Karpas-422 (cell line): ENCODE measurements around the gene CASTOR2. TPM values are rescaled to one million over a fixed set of nuclear protein-coding genes. Genes with fewer than 3 reads are reported as not detected.

ENCODE experiments used
- DNase-seq: peaks from one replicate; pipeline ENCODE4 v3.0.0-alpha.2; 2015
- H2AFZ ChIP-seq: fragments of 200-600 bp; sonication (generic); 2 replicates; pipeline ENCODE4 v1.6.1; 2014; ENCODE audit warnings: antibody characterized with exemption, low read length, mixed read lengths
- H3K27ac ChIP-seq: fragments of 200-600 bp; sonication (generic); 2 replicates; pipeline ENCODE4 v1.5.1; 2014; ENCODE audit warnings: mild to moderate bottlenecking, low read length, moderate library complexity
- H3K27me3 ChIP-seq: fragments of 200-600 bp; sonication (generic); 2 replicates; pipeline ENCODE4 v1.6.1; 2014; ENCODE audit warnings: low read length, mixed read lengths
- H3K36me3 ChIP-seq: fragments of 200-600 bp; sonication (generic); 2 replicates; pipeline ENCODE4 v1.6.1; 2014; ENCODE audit warnings: low read length, mixed read lengths; ENCODE audit not compliant: insufficient read depth
- H3K4me1 ChIP-seq: fragments of 200-600 bp; sonication (generic); 2 replicates; pipeline ENCODE4 v1.6.1; 2014; ENCODE audit warnings: mild to moderate bottlenecking, low read length, mixed read lengths
- H3K4me2 ChIP-seq: fragments of 200-600 bp; sonication (generic); 2 replicates; pipeline ENCODE4 v1.6.1; 2014; ENCODE audit warnings: low read length, low read depth, mild to moderate bottlenecking; ENCODE audit not compliant: poor library complexity, severe bottlenecking
- H3K4me3 ChIP-seq: fragments of 200-600 bp; sonication (generic); 2 replicates; pipeline ENCODE4 v1.5.1; 2014; ENCODE audit warnings: mild to moderate bottlenecking, antibody characterized with exemption, low read length, mixed read lengths
- H3K79me2 ChIP-seq: fragments of 200-600 bp; sonication (generic); 2 replicates; pipeline ENCODE4 v1.6.1; 2014; ENCODE audit warnings: mild to moderate bottlenecking, low read length, mixed read lengths
- H3K9ac ChIP-seq: fragments of 200-600 bp; sonication (generic); 2 replicates; pipeline ENCODE4 v1.6.0; 2014; ENCODE audit warnings: low read length
- H3K9me2 ChIP-seq: fragments of 200-600 bp; sonication (generic), shearing (Covaris generic); replicated peaks from 2 replicates; pipeline ENCODE4 v1.6.0; 2014; ENCODE audit warnings: mild to moderate bottlenecking, low read length, moderate library complexity; ENCODE audit not compliant: insufficient read depth
- H3K9me3 ChIP-seq: fragments of 300-700, 200-600 bp; sonication (generic); 2 replicates; pipeline ENCODE4 v1.6.1; 2014; ENCODE audit warnings: low read length, mixed read lengths
- H4K20me1 ChIP-seq: fragments of 200-600 bp; sonication (generic); 2 replicates; pipeline ENCODE4 v1.6.1; 2014; ENCODE audit warnings: mild to moderate bottlenecking, antibody characterized with exemption, low read length, low read depth; ENCODE audit not compliant: insufficient read depth
- total RNA-seq: library from RNA; depleted of rRNA; stranded (reverse); fragments of >200 nt; shearing (Covaris generic); gene quantifications from 2 replicates; pipeline ENCODE4 v1.2.3, GENCODE V29; 2014; ENCODE audit warnings: low replicate concordance

CASTOR2 gene
- total RNA-seq, 1 experiment from 2014 or later: 0.30 TPM

DNA sequence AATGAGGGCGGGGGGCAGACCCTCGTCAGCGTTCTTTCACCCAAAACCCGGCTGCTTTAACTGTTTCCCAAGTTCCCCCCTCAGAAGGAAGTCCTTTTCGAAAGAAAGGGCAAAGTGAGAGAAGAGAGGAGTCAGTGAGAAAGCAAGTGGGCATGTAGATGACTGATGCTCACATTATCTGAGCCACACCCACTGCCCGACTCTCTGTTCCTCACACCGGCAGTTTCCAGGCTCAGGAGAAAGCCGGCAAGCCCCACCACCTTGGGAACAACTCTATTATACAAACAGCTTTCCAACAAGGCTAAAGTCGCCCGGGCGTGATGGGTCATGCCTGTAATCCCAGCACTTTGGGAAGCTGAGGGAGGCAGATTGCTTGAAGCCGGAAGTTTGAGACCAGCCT, 86.0 kb downstream of the CASTOR2 start:
- H3K4me2 ChIP-seq: no peak overlapping the region

DNA sequence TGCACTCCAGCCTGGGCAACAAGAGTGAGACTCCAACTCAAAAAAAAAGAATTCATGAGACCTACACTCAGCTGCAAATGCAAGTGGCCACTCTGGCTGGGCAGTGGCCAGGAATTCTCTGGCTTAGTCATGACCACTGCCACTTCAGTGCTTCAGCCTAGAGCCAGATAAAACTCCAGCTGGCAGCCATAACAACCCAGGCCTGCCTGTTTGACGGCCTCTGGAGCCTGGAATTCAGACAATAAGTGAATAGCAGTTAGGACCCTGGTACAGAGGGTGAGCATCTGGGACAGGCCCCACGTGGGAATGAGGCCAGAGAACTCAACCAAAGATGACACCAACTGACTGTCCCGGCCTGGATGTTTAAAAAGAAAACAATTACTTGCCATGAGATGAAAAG, 90.2 kb downstream of the CASTOR2 start:
- Histone ChIP-seq H3K27me3 (no peaks in the 10 kb centered on the region), H3K79me2 (no peaks in the 10 kb centered on the region), H3K9me3 (no peaks in the 10 kb centered on the region), H3K4me2 (no peak overlapping the region), H4K20me1 (no peaks in the 10 kb centered on the region), H3K27ac (no peak overlapping the region), H3K9me2 (no peaks in the 10 kb centered on the region), H2AFZ (no peak overlapping the region), H3K4me3 (no peak overlapping the region), H3K4me1 (no peaks in the 10 kb centered on the region), H3K36me3 (peaks cover 23% of the 10 kb centered on the region), H3K9ac (no peak overlapping the region)
- no peak for DNase-seq

More for the DNA sequence above, 86.0 kb downstream of the CASTOR2 start:
- H3K27ac ChIP-seq: no peak overlapping the region
- H3K36me3 ChIP-seq: peaks cover 16% of the 10 kb centered on the region
- no peaks in the 10 kb centered on the region for H3K4me1 ChIP-seq
- no peaks in the 10 kb centered on the region for H4K20me1 ChIP-seq
- H3K9me2 ChIP-seq: no peaks in the 10 kb centered on the region
- H2AFZ ChIP-seq: no peak overlapping the region
- H3K9ac ChIP-seq: no peak overlapping the region
- no peak for DNase-seq
- H3K79me2 ChIP-seq: no peaks in the 10 kb centered on the region
- no peak overlapping the region for H3K4me3 ChIP-seq
- no peaks in the 10 kb centered on the region for H3K9me3 ChIP-seq
- H3K27me3 ChIP-seq: no peaks in the 10 kb centered on the region

DNA sequence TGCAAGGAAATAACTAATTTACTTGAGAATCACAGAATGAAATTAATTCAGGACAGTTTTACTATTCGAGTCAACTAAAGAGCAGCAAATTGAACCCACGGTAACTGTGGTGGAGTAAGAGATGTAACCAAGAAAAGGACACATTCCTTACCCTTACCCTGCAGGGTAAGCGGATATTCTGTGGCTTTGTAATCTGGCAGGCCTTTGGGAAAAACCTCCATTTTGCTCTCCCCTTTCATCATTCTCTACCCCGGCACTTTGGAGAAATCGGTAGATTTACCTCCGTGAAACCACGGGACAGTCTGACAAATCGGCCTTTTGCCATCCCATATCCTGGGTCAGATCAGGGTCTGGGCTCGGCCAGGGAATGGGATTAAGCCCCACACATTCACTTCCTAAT, 90.7 kb downstream of the CASTOR2 start:
- H3K4me2 ChIP-seq: no peak overlapping the region
- H3K4me1 ChIP-seq: no peaks in the 10 kb centered on the region
- peaks cover 25% of the 10 kb centered on the region for H3K36me3 ChIP-seq
- no peaks in the 10 kb centered on the region for H3K9me3 ChIP-seq
- H3K4me3 ChIP-seq: no peak overlapping the region
- H3K9ac ChIP-seq: no peak overlapping the region
- no peaks in the 10 kb centered on the region for H3K79me2 ChIP-seq
- H2AFZ ChIP-seq: no peak overlapping the region
- DNase-seq: no peak
- H3K9me2 ChIP-seq: no peaks in the 10 kb centered on the region
- no peak overlapping the region for H3K27ac ChIP-seq
- no peaks in the 10 kb centered on the region for H3K27me3 ChIP-seq
- H4K20me1 ChIP-seq: no peaks in the 10 kb centered on the region

DNA sequence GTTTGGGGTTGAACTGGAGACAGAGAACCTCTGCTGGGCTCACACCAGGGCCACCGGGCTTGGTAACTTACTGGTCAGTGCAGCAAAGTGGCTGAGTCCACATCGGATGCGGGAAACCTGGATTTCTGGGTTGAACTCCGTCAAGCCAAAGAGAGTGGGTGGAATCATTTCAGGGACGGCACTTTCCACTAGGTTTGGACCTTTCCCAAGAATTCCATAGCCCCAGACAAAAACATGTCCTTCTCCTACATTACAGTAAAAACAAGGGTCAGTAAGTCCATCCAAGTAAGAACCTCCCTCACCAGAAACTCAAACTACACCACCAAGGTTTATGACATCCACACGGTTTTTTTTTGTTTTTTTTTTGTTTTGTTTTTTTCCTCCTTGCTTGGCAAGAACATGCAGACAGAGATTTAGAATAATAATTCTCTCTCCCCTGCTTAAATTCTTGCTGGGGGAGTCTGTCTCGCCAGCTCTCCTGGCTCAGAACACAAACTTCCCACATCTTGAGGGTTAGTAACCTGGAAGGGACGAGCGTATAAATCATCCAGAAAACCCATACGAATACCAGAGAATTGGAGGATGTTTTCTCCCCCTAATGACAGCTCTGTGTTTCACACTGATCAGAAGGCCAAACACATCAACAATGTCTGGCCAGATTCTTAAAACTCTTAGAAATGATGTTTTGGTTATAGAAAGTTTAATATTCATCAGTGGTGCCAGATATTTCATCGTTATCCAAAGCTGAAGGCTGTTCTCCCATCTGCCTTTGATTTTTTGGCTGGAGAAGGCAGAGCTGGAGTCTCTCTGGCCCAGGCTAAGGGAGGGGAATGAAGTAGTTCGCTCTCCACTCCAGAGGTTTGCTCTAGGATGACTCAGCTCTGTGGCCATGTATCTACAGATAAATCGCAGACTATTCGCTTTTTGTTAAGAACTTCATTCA, 91.6 kb downstream of the CASTOR2 start:
- Histone ChIP-seq H2AFZ (no peak overlapping the region), H3K4me1 (no peaks in the 10 kb centered on the region), H4K20me1 (no peaks in the 10 kb centered on the region), H3K9me2 (no peaks in the 10 kb centered on the region), H3K4me2 (no peak overlapping the region), H3K9me3 (no peaks in the 10 kb centered on the region), H3K36me3 (peaks cover 24% of the 10 kb centered on the region), H3K4me3 (no peak overlapping the region), H3K27me3 (no peaks in the 10 kb centered on the region), H3K27ac (no peak overlapping the region), H3K79me2 (no peaks in the 10 kb centered on the region), H3K9ac (no peak overlapping the region)
- no peak for DNase-seq

DNA sequence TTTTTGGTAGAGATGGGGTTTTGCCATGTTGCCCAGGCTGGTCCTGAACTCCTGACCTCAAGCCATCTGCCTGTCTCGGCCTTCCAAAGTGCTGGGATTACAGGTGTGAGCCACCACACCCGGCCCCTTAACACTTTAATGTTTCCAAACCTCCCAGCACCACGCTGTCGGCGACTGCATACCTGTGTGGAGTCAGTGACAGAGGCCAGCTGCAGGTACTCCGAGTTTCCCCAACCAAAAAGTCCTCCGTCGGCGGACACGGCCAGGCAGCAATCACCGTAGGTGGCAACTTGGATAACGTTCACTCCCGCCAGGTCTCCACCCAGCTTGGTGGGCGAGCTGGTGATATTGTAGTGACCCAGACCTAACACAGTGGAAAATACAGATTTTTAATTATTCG, 93.9 kb downstream of the CASTOR2 start:
- Histone ChIP-seq H3K9me2 (no peaks in the 10 kb centered on the region), H3K4me1 (no peaks in the 10 kb centered on the region), H4K20me1 (no peaks in the 10 kb centered on the region), H3K79me2 (no peaks in the 10 kb centered on the region), H3K9me3 (no peaks in the 10 kb centered on the region), H3K36me3 (peaks cover 32% of the 10 kb centered on the region), H3K4me2 (no peak overlapping the region), H2AFZ (no peak overlapping the region), H3K27ac (no peak overlapping the region), H3K4me3 (no peak overlapping the region), H3K9ac (no peak overlapping the region), H3K27me3 (no peaks in the 10 kb centered on the region)
- DNase-seq: no peak

DNA sequence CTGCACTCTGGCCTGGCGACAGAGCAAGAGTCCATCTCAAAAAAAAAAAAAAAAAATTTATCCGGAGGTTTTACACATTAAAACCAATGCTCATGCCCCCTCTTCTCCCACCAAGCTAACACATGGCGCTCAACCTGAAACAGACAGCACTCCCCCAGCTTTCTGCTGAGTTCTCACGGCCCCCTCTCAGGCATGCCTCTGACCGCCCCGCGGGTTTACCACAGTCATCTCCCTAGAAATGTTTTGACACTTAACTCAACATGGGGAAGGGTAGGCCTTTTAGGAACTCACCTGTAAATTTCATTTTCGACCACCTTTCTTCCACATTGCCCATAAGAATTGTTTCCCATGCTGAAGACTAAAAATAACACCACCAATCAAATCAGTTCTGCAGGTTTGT, 99.8 kb downstream of the CASTOR2 start:
- no peaks in the 10 kb centered on the region for H3K4me1 ChIP-seq
- H3K36me3 ChIP-seq: peaks cover 29% of the 10 kb centered on the region
- no peaks in the 10 kb centered on the region for H4K20me1 ChIP-seq
- no peak for DNase-seq
- H3K27me3 ChIP-seq: no peaks in the 10 kb centered on the region
- no peaks in the 10 kb centered on the region for H3K9me3 ChIP-seq
- no peak overlapping the region for H3K4me2 ChIP-seq
- no peak overlapping the region for H3K9ac ChIP-seq
- H3K9me2 ChIP-seq: no peaks in the 10 kb centered on the region
- H3K4me3 ChIP-seq: no peak overlapping the region
- no peaks in the 10 kb centered on the region for H3K79me2 ChIP-seq
- H3K27ac ChIP-seq: no peak overlapping the region
- H2AFZ ChIP-seq: no peak overlapping the region

DNA sequence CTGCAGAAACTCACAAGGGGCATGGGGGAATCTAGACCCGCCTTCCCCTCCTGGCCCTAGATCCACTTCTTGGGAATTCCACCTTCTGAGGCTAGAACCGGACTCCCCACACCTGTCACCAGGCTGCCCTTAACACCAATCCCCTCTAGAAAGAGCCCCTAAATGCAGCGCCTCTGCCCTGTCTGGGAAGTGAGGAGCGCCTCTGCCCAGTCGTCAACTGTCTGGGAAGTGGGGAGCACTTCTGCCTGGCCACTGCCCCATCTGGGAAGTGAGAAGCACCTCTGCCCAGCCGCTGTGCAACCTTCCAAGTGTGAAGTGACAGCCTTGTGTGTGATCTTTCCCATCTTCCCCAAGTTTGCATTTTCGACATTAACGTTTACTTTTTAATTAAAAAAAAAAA, 100.3 kb downstream of the CASTOR2 start:
- Histone ChIP-seq H3K36me3 (peaks cover 30% of the 10 kb centered on the region), H4K20me1 (no peaks in the 10 kb centered on the region), H3K79me2 (no peaks in the 10 kb centered on the region), H3K4me3 (no peak overlapping the region), H3K4me2 (no peak overlapping the region), H2AFZ (no peak overlapping the region), H3K9me2 (no peaks in the 10 kb centered on the region), H3K27me3 (no peaks in the 10 kb centered on the region), H3K9ac (no peak overlapping the region), H3K4me1 (no peaks in the 10 kb centered on the region), H3K27ac (no peak overlapping the region), H3K9me3 (no peaks in the 10 kb centered on the region)
- no peak for DNase-seq

DNA sequence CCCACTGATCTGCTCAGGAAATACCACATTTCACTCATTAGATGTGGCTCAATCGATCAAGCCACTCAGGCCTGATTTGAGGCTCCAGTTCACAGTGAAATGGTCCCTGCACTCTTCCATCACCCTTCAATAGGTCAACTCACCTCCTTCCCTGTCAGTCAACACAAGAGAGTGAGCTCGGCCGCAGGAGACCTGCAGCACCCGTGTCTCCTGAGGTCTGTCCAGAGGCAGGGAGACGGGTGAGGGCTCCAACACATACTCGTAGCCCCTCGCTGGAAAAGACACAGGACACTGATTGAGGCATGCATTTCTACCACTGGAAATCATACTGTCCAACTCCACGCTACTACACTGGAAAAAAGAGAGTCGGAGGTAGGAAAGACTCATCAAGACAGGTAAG, 102.0 kb downstream of the CASTOR2 start:
- Histone ChIP-seq H3K4me3 (no peak overlapping the region), H3K36me3 (peaks cover 23% of the 10 kb centered on the region), H4K20me1 (no peaks in the 10 kb centered on the region), H3K9me3 (no peaks in the 10 kb centered on the region), H3K79me2 (peaks cover 7% of the 10 kb centered on the region), H3K4me1 (no peaks in the 10 kb centered on the region), H3K27ac (no peak overlapping the region), H3K9me2 (no peaks in the 10 kb centered on the region), H3K4me2 (no peak overlapping the region), H2AFZ (no peak overlapping the region), H3K9ac (no peak overlapping the region), H3K27me3 (no peaks in the 10 kb centered on the region)
- DNase-seq: no peak
